HEK293 (cell line): ENCODE results near the gene RNF217.

Source experiments
- CTCF ChIP-seq: fragments of 450-650 bp; formaldehyde crosslinking; IDR thresholded peaks from 2 replicates; pipeline ENCODE4 v1.5.1; 2016; ENCODE audit warnings: missing biosample characterization, missing genetic modification characterization
- SCRT1 ChIP-seq: fragments of 450-650 bp; formaldehyde crosslinking; IDR thresholded peaks from 2 replicates; pipeline ENCODE4 v1.5.1; 2016; ENCODE audit warnings: missing biosample characterization, missing genetic modification characterization, borderline replicate concordance
- ZBTB48 ChIP-seq: fragments of 450-650 bp; formaldehyde crosslinking; IDR thresholded peaks from 2 replicates; pipeline ENCODE4 v1.5.1; 2016; ENCODE audit warnings: missing biosample characterization, missing genetic modification characterization
- ZNF174 ChIP-seq: fragments of 450-650 bp; formaldehyde crosslinking; IDR thresholded peaks from 2 replicates; pipeline ENCODE4 v1.5.0; 2017; ENCODE audit warnings: missing biosample characterization, mild to moderate bottlenecking, missing genetic modification characterization
- ZNF214 ChIP-seq: fragments of 450-650 bp; formaldehyde crosslinking; IDR thresholded peaks from 2 replicates; pipeline ENCODE4 v1.5.1; 2017; ENCODE audit warnings: missing biosample characterization, mild to moderate bottlenecking, missing genetic modification characterization, borderline replicate concordance
- ZNF274 ChIP-seq, 2 experiments: fragments of 200-500 bp in 1 of 2; fragments of 450-650 bp in 1 of 2; sonication (Bioruptor generic) in 1 of 2; formaldehyde crosslinking in 1 of 2; IDR thresholded peaks; 2 replicates each; pipeline versions ENCODE4 v1.5.1 to v1.6.1; 2014 to 2016; ENCODE audit warnings: borderline replicate concordance in 1 of 2, inconsistent platforms in 1 of 2, low read length in 1 of 2, missing biosample characterization in 1 of 2, missing genetic modification characterization in 1 of 2
- ZNF510 ChIP-seq: fragments of 450-650 bp; formaldehyde crosslinking; IDR thresholded peaks from 2 replicates; pipeline ENCODE4 v1.5.1; 2018; ENCODE audit warnings: mild to moderate bottlenecking, missing genetic modification characterization, missing biosample characterization; ENCODE audit not compliant: insufficient replicate concordance
- ZNF549 ChIP-seq: fragments of 450-650 bp; IDR thresholded peaks from 2 replicates; pipeline ENCODE4 v1.5.1; 2018; ENCODE audit warnings: missing biosample characterization, missing genetic modification characterization, mild to moderate bottlenecking, inconsistent platforms, moderate library complexity
- ZSCAN30 ChIP-seq: fragments of 450-650 bp; IDR thresholded peaks from 2 replicates; pipeline ENCODE4 v1.5.1; 2018; ENCODE audit warnings: missing biosample characterization, mild to moderate bottlenecking, missing genetic modification characterization, moderate library complexity

- no peak for TF ChIP-seq ZNF214 (tag by site-specific recombination)
- no peak for TF ChIP-seq ZNF174 (tag by site-specific recombination)
- no peak for TF ChIP-seq ZNF510 (tag by site-specific recombination)
- no peak for TF ChIP-seq ZBTB48 (tag by site-specific recombination)
- no peak for TF ChIP-seq ZNF549 (tag by site-specific recombination)
- no peak for TF ChIP-seq ZSCAN30 (tag by site-specific recombination)
- TF ChIP-seq SCRT1 = no peak
- no peak for TF ChIP-seq ZNF274 (IDR thresholded peaks at IDR 0.05; ENCODE audit: low read length)
- no peak for TF ChIP-seq ZNF274 (tag by site-specific recombination; IDR thresholded peaks at IDR 0.05; ENCODE audit: borderline replicate concordance)
- no peak for TF ChIP-seq CTCF
Measured at GRCh38 chr6:125018136-125018535, 55.9 kb downstream of the RNF217 start.
